ENCODE data around the gene PLPP4.

PLPP4 gene

GRCh38 chr10:120582753-120583152 is 125.7 kb downstream of the PLPP4 start:
- no peak for DNase-seq

GRCh38 chr10:120583424-120584108 is 126.5 kb downstream of the PLPP4 start:
- DNase-seq, result no peak

GRCh38 chr10:120584786-120585185 is 127.8 kb downstream of the PLPP4 start:
- no peak for DNase-seq

GRCh38 chr10:120586471-120586872 is 129.4 kb downstream of the PLPP4 start:
- DNase-seq, result no peak

GRCh38 chr10:120587061-120587460 is 130.0 kb downstream of the PLPP4 start:
- no peak for DNase-seq

GRCh38 chr10:120588311-120588710 is 131.3 kb downstream of the PLPP4 start:
- DNase-seq, result no peak

- DNase-seq, result no peak
Measured at GRCh38 chr10:120593693-120594092, 136.7 kb downstream of the PLPP4 start.

GRCh38 chr10:120597902-120598301 is 140.9 kb downstream of the PLPP4 start:
- no peak for DNase-seq

- DNase-seq, result no peak
Measured at GRCh38 chr10:120598386-120598785, 141.4 kb downstream of the PLPP4 start.

- DNase-seq, result no peak
Measured at GRCh38 chr10:120599200-120599724, 142.2 kb downstream of the PLPP4 start.

GRCh38 chr10:120600871-120601649 is 144.0 kb downstream of the PLPP4 start:
- DNase-seq, result no peak

GRCh38 chr10:120601999-120602398 is 145.0 kb downstream of the PLPP4 start:
- no peak for DNase-seq

- DNase-seq, result no peak
Measured at GRCh38 chr10:120605410-120605809, 148.4 kb downstream of the PLPP4 start.

GRCh38 chr10:120606051-120606764 is 149.2 kb downstream of the PLPP4 start:
- no peak for DNase-seq

GRCh38 chr10:120607016-120607709 is 150.1 kb downstream of the PLPP4 start:
- no peak for DNase-seq

- DNase-seq, result no peak
Measured at GRCh38 chr10:120607710-120608703, 151.0 kb downstream of the PLPP4 start.

- DNase-seq, result no peak
Measured at GRCh38 chr10:120609006-120609405, 152.0 kb downstream of the PLPP4 start.

- no peak for DNase-seq
Measured at GRCh38 chr10:120610791-120611190, 153.8 kb downstream of the PLPP4 start.

- DNase-seq, result no peak
Measured at GRCh38 chr10:120612756-120613155, 155.7 kb downstream of the PLPP4 start.

GRCh38 chr10:120613180-120613579 is 156.2 kb downstream of the PLPP4 start:
- no peak for DNase-seq

- no peak for DNase-seq
Measured at GRCh38 chr10:120614680-120615079, 157.7 kb downstream of the PLPP4 start.

All from NCI-H187 (cell line).